BJ (cell line): Measurements from ENCODE around the gene ATF3. TPM values are rescaled to one million over a fixed set of nuclear protein-coding genes. Genes with fewer than 3 reads are reported as not detected.

Source experiments
- CTCF ChIA-PET: fragments of 350-600 bp; formaldehyde crosslinking; extraction: SDS; loops from one replicate; lab custom pipeline; 2021; ENCODE audit warnings: antibody characterized with exemption, inconsistent platforms; lab: Yijun Ruan, JAX
- POLR2A ChIA-PET: fragments of 300-600 bp; sonication (Branson Sonifier 250); formaldehyde crosslinking; extraction: SDS; loops from one replicate; lab custom pipeline; 2021; ENCODE audit warnings: antibody characterized with exemption; lab: Charles Lee
- DNase-seq: peaks from one replicate; pipeline ENCODE4 v3.0.0-alpha.2; 2011; ENCODE audit warnings: low read depth
- H3K27me3 ChIP-seq: 2 replicates; pipeline ENCODE4 v1.6.0; 2011; ENCODE audit warnings: low read length; ENCODE audit not compliant: control insufficient read depth, insufficient read depth
- H3K36me3 ChIP-seq: 2 replicates; pipeline ENCODE4 v1.5.1; 2011; ENCODE audit warnings: low read length; ENCODE audit not compliant: control insufficient read depth, insufficient read depth
- H3K4me3 ChIP-seq: 2 replicates; pipeline ENCODE4 v1.5.1; 2011; ENCODE audit warnings: low read depth, mild to moderate bottlenecking, control low read depth, low read length
- polyA plus RNA-seq: library from polyadenylated mRNA; depleted of rRNA; stranded (reverse); fragments of >200 nt; gene quantifications from 2 replicates; pipeline ENCODE4 v1.2.3, GENCODE V29; 2011
- TF ChIP-seq, protein P1 (sequence below): IDR thresholded peaks from 2 replicates; pipeline ENCODE4 v1.5.1; 2011; ENCODE audit warnings: low read depth, mild to moderate bottlenecking, control low read depth, inconsistent platforms, low read length, moderate library complexity; ENCODE audit not compliant: insufficient read depth

The ATF3 gene
- polyA plus RNA-seq, 1 experiment, result 5.6 TPM

DNA sequence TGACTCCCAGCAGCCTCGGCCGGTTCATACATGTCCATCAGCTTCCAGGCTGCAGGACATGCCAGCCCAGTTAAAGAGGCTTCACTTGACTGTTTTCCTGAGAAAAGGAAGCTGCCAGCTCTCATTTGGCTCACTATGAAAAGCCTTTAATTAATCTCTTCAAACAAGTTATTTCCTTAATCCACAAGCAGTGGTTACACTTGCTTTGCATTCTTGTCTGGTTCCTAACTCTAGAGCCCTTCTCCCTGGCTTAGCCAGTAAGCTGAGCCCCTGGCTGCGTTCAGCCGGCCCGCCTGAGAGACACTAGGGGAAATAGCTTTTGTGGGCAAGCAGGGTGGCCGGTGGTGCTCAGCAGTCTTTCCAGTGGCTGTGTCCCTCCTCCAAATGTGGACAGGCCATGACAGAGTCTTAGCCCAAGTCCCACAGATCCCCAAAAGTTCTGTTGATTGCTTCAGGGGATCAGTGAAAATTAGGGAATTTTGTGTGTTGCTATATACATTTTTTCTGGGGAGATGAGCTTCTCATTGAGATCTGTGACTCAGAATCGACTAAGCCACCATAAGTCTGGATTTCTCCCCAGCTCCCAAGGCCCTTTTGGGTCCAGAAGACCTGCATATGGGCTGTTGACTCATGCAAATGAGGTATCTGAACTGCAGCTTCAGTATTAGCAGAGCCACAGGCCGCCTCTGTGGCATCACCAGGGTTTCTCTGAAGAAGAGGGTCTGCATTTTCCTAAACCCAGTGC, 10.1 kb downstream of the ATF3 start:
- Histone ChIP-seq H3K27me3 (no peaks in the 10 kb centered on the region), H3K36me3 (peaks cover 5% of the 10 kb centered on the region; the same call in 1 of the 2 replicates), H3K4me3 (no peak overlapping the region)
- no peak for DNase-seq
- TF ChIP-seq, protein P1, sequence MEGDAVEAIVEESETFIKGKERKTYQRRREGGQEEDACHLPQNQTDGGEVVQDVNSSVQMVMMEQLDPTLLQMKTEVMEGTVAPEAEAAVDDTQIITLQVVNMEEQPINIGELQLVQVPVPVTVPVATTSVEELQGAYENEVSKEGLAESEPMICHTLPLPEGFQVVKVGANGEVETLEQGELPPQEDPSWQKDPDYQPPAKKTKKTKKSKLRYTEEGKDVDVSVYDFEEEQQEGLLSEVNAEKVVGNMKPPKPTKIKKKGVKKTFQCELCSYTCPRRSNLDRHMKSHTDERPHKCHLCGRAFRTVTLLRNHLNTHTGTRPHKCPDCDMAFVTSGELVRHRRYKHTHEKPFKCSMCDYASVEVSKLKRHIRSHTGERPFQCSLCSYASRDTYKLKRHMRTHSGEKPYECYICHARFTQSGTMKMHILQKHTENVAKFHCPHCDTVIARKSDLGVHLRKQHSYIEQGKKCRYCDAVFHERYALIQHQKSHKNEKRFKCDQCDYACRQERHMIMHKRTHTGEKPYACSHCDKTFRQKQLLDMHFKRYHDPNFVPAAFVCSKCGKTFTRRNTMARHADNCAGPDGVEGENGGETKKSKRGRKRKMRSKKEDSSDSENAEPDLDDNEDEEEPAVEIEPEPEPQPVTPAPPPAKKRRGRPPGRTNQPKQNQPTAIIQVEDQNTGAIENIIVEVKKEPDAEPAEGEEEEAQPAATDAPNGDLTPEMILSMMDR, result no peak
- ChIA-PET POLR2A (no interaction called here), CTCF (interaction anchor here (0.6 to 2.5 kb wide), 6 partner anchors 12 to 981 kb away, joined by 3 to 17 read pairs (median 5); no protein-coding TSS in a partner anchor)

DNA sequence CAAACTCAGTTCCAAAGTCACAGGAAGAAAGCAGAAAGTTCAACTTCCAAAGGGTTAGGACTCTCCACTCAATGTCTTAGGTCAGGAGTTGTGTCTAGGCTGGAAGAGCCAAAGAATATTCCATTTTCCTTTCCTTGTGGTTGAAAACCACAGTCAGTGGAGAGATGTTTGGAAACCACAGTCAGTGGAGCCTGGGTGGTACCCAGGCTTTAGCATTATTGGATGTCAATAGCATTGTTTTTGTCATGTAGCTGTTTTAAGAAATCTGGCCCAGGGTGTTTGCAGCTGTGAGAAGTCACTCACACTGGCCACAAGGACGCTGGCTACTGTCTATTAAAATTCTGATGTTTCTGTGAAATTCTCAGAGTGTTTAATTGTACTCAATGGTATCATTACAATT, 11.7 kb downstream of the ATF3 start:
- DNase-seq, result no peak
- ChIA-PET POLR2A (no interaction called here), CTCF (interaction anchor here (2.1 kb wide), 1 partner anchor 10 kb away, joined by 17 read pairs; no protein-coding TSS in a partner anchor)
- Histone ChIP-seq H3K36me3 (peaks cover 5% of the 10 kb centered on the region; the same call in 1 of the 2 replicates), H3K27me3 (no peaks in the 10 kb centered on the region; the same call in 1 of the 2 replicates), H3K4me3 (no peak overlapping the region)
- TF ChIP-seq, protein P1, result no peak

- H3K36me3 ChIP-seq, result peaks cover 5% of the 10 kb centered on the region; the same call in 1 of the 2 replicates
- H3K27me3 ChIP-seq, result peaks cover 2% of the 10 kb centered on the region; the same call in 1 of the 2 replicates
- ChIA-PET CTCF (no interaction called here), POLR2A (no interaction called here)
- TF ChIP-seq, protein P1, result no peak
- no peak overlapping the region for H3K4me3 ChIP-seq
- DNase-seq, result no peak
Observed at GRCh38 chr1:212621043-212621948, 12.7 kb downstream of the ATF3 start.

DNA sequence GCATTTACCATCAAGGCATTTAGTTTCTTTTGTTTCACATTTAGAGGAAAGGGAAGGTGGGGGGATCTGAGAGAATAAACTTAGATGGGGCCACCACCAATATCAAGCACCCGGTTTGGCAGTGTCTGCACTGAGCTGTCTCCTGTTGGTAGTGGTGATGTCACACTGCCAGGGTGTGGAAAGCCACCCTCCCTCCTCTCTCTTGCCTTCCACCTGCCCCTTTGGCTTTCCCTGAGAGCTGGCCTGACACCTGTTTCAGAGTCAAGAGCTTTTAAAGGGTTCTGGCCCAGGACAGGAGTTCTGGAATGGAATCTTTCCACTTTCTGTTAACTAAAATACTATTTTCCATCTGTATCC, 13.4 kb downstream of the ATF3 start:
- Histone ChIP-seq H3K36me3 (peaks cover 5% of the 10 kb centered on the region; the same call in 1 of the 2 replicates), H3K4me3 (no peak overlapping the region), H3K27me3 (peaks cover 8% of the 10 kb centered on the region)
- POLR2A ChIA-PET, result no interaction called here
- TF ChIP-seq, protein P1, result no peak
- CTCF ChIA-PET, result no interaction called here
- no peak for DNase-seq

DNA sequence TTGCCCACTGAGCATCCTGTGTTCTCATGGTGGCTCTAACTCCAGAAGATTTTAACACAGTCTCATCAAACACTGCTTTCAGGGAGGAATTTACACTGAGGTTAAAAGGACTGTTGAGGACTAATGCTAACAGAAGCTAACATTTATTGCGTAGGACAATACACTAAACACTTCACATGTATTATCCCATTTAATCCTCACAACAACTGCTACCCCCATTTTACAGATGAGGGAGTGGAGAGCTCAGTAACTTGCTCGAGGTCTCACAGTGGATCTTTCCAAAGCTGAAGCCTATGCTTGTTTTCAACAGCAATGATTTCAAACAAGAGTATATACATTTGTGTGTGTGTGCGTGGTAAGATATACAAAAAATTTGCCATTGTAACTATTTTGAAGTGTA, 13.9 kb downstream of the ATF3 start:
- POLR2A ChIA-PET, result no interaction called here
- CTCF ChIA-PET, result no interaction called here

More for the DNA sequence above, 13.9 kb downstream of the ATF3 start:
- DNase-seq, result no peak
- Histone ChIP-seq H3K27me3 (peaks cover 9% of the 10 kb centered on the region), H3K4me3 (no peak overlapping the region), H3K36me3 (peaks cover 3% of the 10 kb centered on the region; the same call in 1 of the 2 replicates)
- TF ChIP-seq, protein P1, result no peak
